CD8-positive, alpha-beta memory T cell (primary cell): ENCODE measurements around the gene IL1RAP. TPM values are rescaled to one million over a fixed set of nuclear protein-coding genes. Genes with fewer than 3 reads are reported as not detected.
A peak's percentile ranks its signal among the peaks of the same experiment; 100 is the strongest.

ENCODE experiments used
- CTCF ChIA-PET: fragments of 350-600 bp; sonication (Branson Sonifier 250); formaldehyde crosslinking; loops from one replicate; lab custom pipeline; 2021; ENCODE audit warnings: antibody characterized with exemption; lab: Charles Lee
- POLR2A ChIA-PET: fragments of 350-600 bp; sonication (Branson Sonifier 250); formaldehyde crosslinking; loops from one replicate; lab custom pipeline; 2021; ENCODE audit warnings: antibody characterized with exemption; lab: Charles Lee
- DNase-seq, 5 donors: peaks; one replicate each; pipeline versions ENCODE4 v3.0.0 to v3.0.0-alpha.2; 2020 to 2022; ENCODE audit warnings: mixed read lengths in 1 of 5
- H3K27ac ChIP-seq: one replicate; pipeline ENCODE4 v1.7.0; 2013; ENCODE audit warnings: low read depth, mild to moderate bottlenecking, low read length, moderate library complexity
- H3K27me3 ChIP-seq: 2 replicates; pipeline ENCODE4 v1.7.0; 2013; ENCODE audit warnings: low read length, mild to moderate bottlenecking; ENCODE audit not compliant: insufficient read depth, poor library complexity, severe bottlenecking
- H3K36me3 ChIP-seq: 2 replicates; pipeline ENCODE4 v1.7.0; 2013; ENCODE audit warnings: mild to moderate bottlenecking, low read length, moderate library complexity; ENCODE audit not compliant: insufficient read depth
- H3K4me1 ChIP-seq: 2 replicates; pipeline ENCODE4 v1.7.0; 2013; ENCODE audit warnings: mild to moderate bottlenecking, low read length, moderate library complexity; ENCODE audit not compliant: insufficient read depth
- H3K4me3 ChIP-seq: 2 replicates; pipeline ENCODE4 v1.7.0; 2013; ENCODE audit warnings: mild to moderate bottlenecking, low read length
- H3K9me3 ChIP-seq: 2 replicates; pipeline ENCODE4 v1.7.0; 2013; ENCODE audit warnings: mild to moderate bottlenecking, low read length
- H3K27ac Mint-ChIP-seq, 8 donors: one replicate each; pipeline ENCODE4 v1.8.0; 2020 to 2021; ENCODE audit warnings: mixed read lengths in 8 of 8, mild to moderate bottlenecking in 6 of 8, inconsistent platforms in 3 of 8, moderate library complexity in 3 of 8
- H3K27me3 Mint-ChIP-seq, 2 donors: one replicate each; pipeline ENCODE4 v1.8.0; 2020 to 2021; ENCODE audit warnings: mixed read lengths in 2 of 2, mild to moderate bottlenecking in 1 of 2, moderate library complexity in 1 of 2
- H3K36me3 Mint-ChIP-seq, 3 donors: one replicate each; pipeline ENCODE4 v1.8.0; 2020 to 2021; ENCODE audit warnings: mixed read lengths in 3 of 3, inconsistent platforms in 1 of 3, mild to moderate bottlenecking in 1 of 3
- H3K4me1 Mint-ChIP-seq, 3 donors: one replicate each; pipeline ENCODE4 v1.8.0; 2020 to 2021; ENCODE audit warnings: mixed read lengths in 3 of 3, inconsistent platforms in 1 of 3, mild to moderate bottlenecking in 1 of 3
- H3K4me3 Mint-ChIP-seq, 7 donors: one replicate each; pipeline ENCODE4 v1.8.0; 2020 to 2021; ENCODE audit warnings: mixed read lengths in 7 of 7, mild to moderate bottlenecking in 6 of 7, moderate library complexity in 4 of 7, inconsistent platforms in 2 of 7
- H3K9me3 Mint-ChIP-seq, 5 donors: one replicate each; pipeline ENCODE4 v1.8.0; 2020 to 2022; ENCODE audit warnings: mixed read lengths in 5 of 5, mild to moderate bottlenecking in 3 of 5, moderate library complexity in 2 of 5, inconsistent platforms in 1 of 5
- polyA plus RNA-seq: library from polyadenylated mRNA; unstranded; fragments of 300-500 nt; fragmentation: Illumina TruSeq; gene quantifications from one replicate; pipeline ENCODE4 v1.2.3, GENCODE V29; 2021
- total RNA-seq, 2 experiments: library from RNA; stranded (reverse); gene quantifications; one replicate each; pipeline ENCODE4 v1.2.3, GENCODE V29; 2021

IL1RAP gene
- total and polyA plus RNA-seq, 3 experiments from 2014 or later, result 5.2 to 11.5 (median 6.7) TPM

- ChIA-PET POLR2A (no interaction called here), CTCF (no interaction called here)
Measured at GRCh38 chr3:190574473-190574872, 60.6 kb downstream of the IL1RAP start.

DNA sequence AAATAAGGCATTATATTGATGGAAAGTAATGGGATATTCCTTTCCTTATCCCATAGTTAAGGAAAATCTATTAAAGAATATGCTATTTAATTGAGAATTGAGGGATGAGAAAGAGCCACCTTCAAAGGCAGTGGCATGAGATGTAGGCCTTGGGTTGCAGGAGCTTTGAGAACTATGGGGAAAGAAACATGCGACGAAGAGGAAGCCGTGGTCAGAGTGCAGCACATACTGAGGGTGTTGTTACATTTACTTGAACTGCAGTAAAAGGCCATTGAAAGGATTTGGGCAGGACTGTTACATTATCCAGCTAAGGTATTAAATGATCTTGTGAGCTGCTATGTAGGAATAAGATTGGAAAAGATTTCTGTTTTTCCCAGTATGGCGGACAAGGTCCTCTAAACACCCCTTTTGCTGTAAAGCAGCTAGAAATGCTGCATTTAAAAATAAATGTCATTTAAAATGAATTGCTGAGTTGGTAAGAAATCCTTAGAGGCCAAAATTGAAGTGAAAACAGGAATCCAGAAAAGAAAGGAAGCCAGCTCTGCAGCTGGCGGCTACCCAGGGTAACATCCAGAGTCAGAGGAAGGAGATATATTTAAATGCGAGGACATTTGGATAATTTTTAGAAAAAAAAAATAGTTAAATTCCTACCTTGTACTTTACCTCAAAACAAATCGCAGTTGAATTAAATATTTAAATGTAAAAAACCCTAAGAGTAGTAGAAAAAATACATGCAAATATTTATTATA lies 61.7 kb downstream of the IL1RAP start:
- no peaks in the 10 kb centered on the region for H3K36me3 ChIP-seq
- H3K4me3 ChIP-seq, result no peak overlapping the region
- Mint-ChIP-seq H3K4me3 (no peak overlapping the region), H3K27ac (no peak overlapping the region), H3K4me1 (peaks cover 0 to 4% (median 2%) of the 10 kb centered on the region in 3 donors), H3K9me3 (peaks cover 0 to 9% (median 0%) of the 10 kb centered on the region in 5 donors), H3K27me3 (no peaks in the 10 kb centered on the region), H3K36me3 (peaks cover 0 to 32% (median 8%) of the 10 kb centered on the region in 3 donors)
- no peak overlapping the region for H3K27ac ChIP-seq
- DNase-seq, result no peak
- no peaks in the 10 kb centered on the region for H3K4me1 ChIP-seq
- CTCF ChIA-PET, result no interaction called here
- POLR2A ChIA-PET, result no interaction called here
- no peaks in the 10 kb centered on the region for H3K27me3 ChIP-seq
- H3K9me3 ChIP-seq, result no peaks in the 10 kb centered on the region

More at GRCh38 chr3:190574473-190574872, 60.6 kb downstream of the IL1RAP start:
- Histone ChIP-seq H3K36me3 (no peaks in the 10 kb centered on the region), H3K4me1 (no peaks in the 10 kb centered on the region), H3K9me3 (no peaks in the 10 kb centered on the region), H3K4me3 (no peak overlapping the region), H3K27ac (no peak overlapping the region), H3K27me3 (no peaks in the 10 kb centered on the region)
- no peaks in the 10 kb centered on the region for H3K27me3 Mint-ChIP-seq
- peaks cover 0 to 2% (median 0%) of the 10 kb centered on the region in 3 donors for H3K4me1 Mint-ChIP-seq
- peaks cover 1 to 32% (median 4%) of the 10 kb centered on the region in 3 donors for H3K36me3 Mint-ChIP-seq
- H3K27ac Mint-ChIP-seq, result no peak overlapping the region
- H3K4me3 Mint-ChIP-seq, result no peak overlapping the region
- DNase-seq, result no peak
- H3K9me3 Mint-ChIP-seq, result peaks cover 0 to 9% (median 0%) of the 10 kb centered on the region in 5 donors

DNA sequence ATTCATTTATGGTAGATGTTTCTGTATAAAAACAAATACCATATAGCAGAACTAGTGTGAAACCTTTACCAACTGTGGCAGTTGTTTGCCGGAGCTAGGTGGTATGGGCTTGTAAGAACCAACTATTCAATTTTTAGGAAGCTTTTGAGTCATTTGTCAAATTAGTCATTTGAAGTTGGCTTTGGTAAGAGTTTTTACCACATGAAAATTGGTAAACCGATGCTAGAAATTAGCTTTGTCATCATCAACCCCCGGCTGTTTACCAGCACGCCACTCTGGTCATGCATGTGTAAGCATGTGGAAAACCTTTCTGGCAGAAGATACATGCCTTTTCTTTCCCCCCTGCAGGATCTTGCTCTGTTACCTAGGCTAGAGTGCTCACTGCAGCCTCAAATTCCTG lies 63.3 kb downstream of the IL1RAP start:
- peaks cover 0 to 9% (median 0%) of the 10 kb centered on the region in 5 donors for H3K9me3 Mint-ChIP-seq
- H3K4me3 ChIP-seq, result no peak overlapping the region
- H3K27me3 Mint-ChIP-seq, result no peaks in the 10 kb centered on the region
- no peak overlapping the region for H3K4me3 Mint-ChIP-seq
- no peaks in the 10 kb centered on the region for H3K27me3 ChIP-seq
- no peak overlapping the region for H3K27ac ChIP-seq
- peak overlapping the region in 1 of 8 donors; percentile 54 for H3K27ac Mint-ChIP-seq
- POLR2A ChIA-PET, result no interaction called here
- no peak for DNase-seq
- H3K9me3 ChIP-seq, result no peaks in the 10 kb centered on the region
- no peaks in the 10 kb centered on the region for H3K36me3 ChIP-seq
- CTCF ChIA-PET, result no interaction called here
- peaks cover 0 to 30% (median 6%) of the 10 kb centered on the region in 3 donors for H3K36me3 Mint-ChIP-seq
- H3K4me1 Mint-ChIP-seq, result peaks cover 0 to 4% (median 1%) of the 10 kb centered on the region in 3 donors
- H3K4me1 ChIP-seq, result no peaks in the 10 kb centered on the region

- Mint-ChIP-seq H3K4me3 (no peak overlapping the region), H3K9me3 (peaks cover 0 to 9% (median 0%) of the 10 kb centered on the region in 5 donors), H3K36me3 (peaks cover 0 to 27% (median 8%) of the 10 kb centered on the region in 3 donors), H3K27ac (no peak overlapping the region), H3K27me3 (no peaks in the 10 kb centered on the region), H3K4me1 (peaks cover 0 to 4% (median 1%) of the 10 kb centered on the region in 3 donors)
- no peak for DNase-seq
- ChIA-PET CTCF (no interaction called here), POLR2A (no interaction called here)
- H3K36me3 ChIP-seq, result no peaks in the 10 kb centered on the region
- no peaks in the 10 kb centered on the region for H3K27me3 ChIP-seq
- H3K9me3 ChIP-seq, result no peaks in the 10 kb centered on the region
- H3K27ac ChIP-seq, result no peak overlapping the region
- no peak overlapping the region for H3K4me3 ChIP-seq
- no peaks in the 10 kb centered on the region for H3K4me1 ChIP-seq
Measured at GRCh38 chr3:190579514-190580137, 65.7 kb downstream of the IL1RAP start.

DNA sequence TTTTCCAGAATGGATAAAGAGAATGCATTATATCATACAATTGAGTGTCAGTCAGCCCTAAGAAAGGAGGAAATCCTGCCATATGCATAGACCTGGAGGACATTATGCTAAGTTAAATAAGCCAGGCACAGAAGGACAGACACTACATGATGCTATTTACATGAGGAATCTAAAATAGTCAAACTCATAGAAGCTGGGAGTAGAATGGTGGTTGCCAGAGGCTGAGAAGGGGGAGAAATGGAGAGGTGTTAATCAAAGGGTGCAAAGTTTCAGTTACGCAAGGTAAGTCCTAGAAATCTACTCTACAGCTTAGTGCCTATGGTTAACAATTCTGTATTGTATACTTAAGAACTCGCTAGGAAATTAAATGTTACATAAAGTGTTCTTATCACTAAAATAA lies 66.5 kb downstream of the IL1RAP start:
- Histone ChIP-seq H3K9me3 (no peaks in the 10 kb centered on the region), H3K36me3 (no peaks in the 10 kb centered on the region), H3K27ac (no peak overlapping the region), H3K27me3 (no peaks in the 10 kb centered on the region), H3K4me3 (no peak overlapping the region), H3K4me1 (no peaks in the 10 kb centered on the region)
- DNase-seq, result no peak
- ChIA-PET CTCF (no interaction called here), POLR2A (no interaction called here)
- H3K27ac Mint-ChIP-seq, result peak overlapping the region in 1 of 8 donors; percentile 40
- peaks cover 0 to 9% (median 0%) of the 10 kb centered on the region in 5 donors for H3K9me3 Mint-ChIP-seq
- H3K4me3 Mint-ChIP-seq, result no peak overlapping the region
- H3K27me3 Mint-ChIP-seq, result no peaks in the 10 kb centered on the region
- peaks cover 0 to 4% (median 2%) of the 10 kb centered on the region in 3 donors for H3K4me1 Mint-ChIP-seq
- H3K36me3 Mint-ChIP-seq, result peaks cover 0 to 19% (median 7%) of the 10 kb centered on the region in 3 donors

GRCh38 chr3:190581041-190581541 lies 67.2 kb downstream of the IL1RAP start:
- Histone ChIP-seq H3K27ac (no peak overlapping the region), H3K4me3 (no peak overlapping the region), H3K9me3 (no peaks in the 10 kb centered on the region), H3K36me3 (no peaks in the 10 kb centered on the region), H3K4me1 (no peaks in the 10 kb centered on the region), H3K27me3 (no peaks in the 10 kb centered on the region)
- Mint-ChIP-seq H3K9me3 (peaks cover 0 to 9% (median 0%) of the 10 kb centered on the region in 5 donors), H3K4me3 (no peak overlapping the region), H3K27me3 (no peaks in the 10 kb centered on the region), H3K27ac (no peak overlapping the region), H3K4me1 (peaks cover 5 to 10% (median 6%) of the 10 kb centered on the region in 3 donors), H3K36me3 (peaks cover 0 to 12% (median 7%) of the 10 kb centered on the region in 3 donors)
- ChIA-PET POLR2A (no interaction called here), CTCF (no interaction called here)
- no peak for DNase-seq

DNA sequence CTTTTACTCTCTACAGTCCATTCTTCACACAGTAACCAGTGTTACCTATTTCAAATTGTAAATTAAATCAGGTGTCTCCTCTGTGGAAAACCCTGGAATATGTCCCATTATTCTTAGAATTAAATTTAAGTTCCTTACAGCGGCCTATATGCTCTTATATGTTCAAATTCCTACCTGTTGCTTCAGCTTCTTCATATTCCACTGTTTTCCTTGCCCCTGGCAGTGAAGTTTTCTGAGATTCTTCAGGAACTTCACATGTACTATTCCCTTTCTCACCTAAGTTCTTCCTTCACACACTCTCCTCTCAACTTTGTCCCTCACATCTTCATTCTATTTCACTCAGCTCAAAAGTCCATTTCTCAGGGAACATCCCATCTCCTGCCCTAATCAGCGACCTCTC lies 68.8 kb downstream of the IL1RAP start:
- CTCF ChIA-PET, result no interaction called here
- POLR2A ChIA-PET, result no interaction called here

More for the DNA sequence above, 68.8 kb downstream of the IL1RAP start:
- Histone ChIP-seq H3K27ac (no peak overlapping the region), H3K4me1 (peaks cover 5% of the 10 kb centered on the region), H3K9me3 (no peaks in the 10 kb centered on the region), H3K36me3 (no peaks in the 10 kb centered on the region), H3K27me3 (no peaks in the 10 kb centered on the region), H3K4me3 (no peak overlapping the region)
- peaks cover 0 to 8% (median 0%) of the 10 kb centered on the region in 5 donors for H3K9me3 Mint-ChIP-seq
- H3K36me3 Mint-ChIP-seq, result peaks cover 0 to 7% (median 7%) of the 10 kb centered on the region in 3 donors
- DNase-seq, result no peak
- peaks cover 17 to 26% (median 20%) of the 10 kb centered on the region in 3 donors for H3K4me1 Mint-ChIP-seq
- H3K4me3 Mint-ChIP-seq, result no peak overlapping the region
- H3K27ac Mint-ChIP-seq, result no peak overlapping the region
- no peaks in the 10 kb centered on the region for H3K27me3 Mint-ChIP-seq
